GM21717 (cell line): ENCODE measurements around the gene EPGN.
"Not testable (repeated sequence)": the region's sequence is repeated elsewhere in the genome, so short reads cannot be mapped to it uniquely, and the experiment has no call there.

ENCODE experiments used
- ATAC-seq: cut with Tn5 transposase; IDR thresholded peaks from one replicate; pipeline ENCODE4 v1.9.1; 2021; ENCODE audit warnings: mild to moderate bottlenecking, moderate library complexity; ENCODE audit not compliant: unreplicated experiment

Gene EPGN

DNA sequence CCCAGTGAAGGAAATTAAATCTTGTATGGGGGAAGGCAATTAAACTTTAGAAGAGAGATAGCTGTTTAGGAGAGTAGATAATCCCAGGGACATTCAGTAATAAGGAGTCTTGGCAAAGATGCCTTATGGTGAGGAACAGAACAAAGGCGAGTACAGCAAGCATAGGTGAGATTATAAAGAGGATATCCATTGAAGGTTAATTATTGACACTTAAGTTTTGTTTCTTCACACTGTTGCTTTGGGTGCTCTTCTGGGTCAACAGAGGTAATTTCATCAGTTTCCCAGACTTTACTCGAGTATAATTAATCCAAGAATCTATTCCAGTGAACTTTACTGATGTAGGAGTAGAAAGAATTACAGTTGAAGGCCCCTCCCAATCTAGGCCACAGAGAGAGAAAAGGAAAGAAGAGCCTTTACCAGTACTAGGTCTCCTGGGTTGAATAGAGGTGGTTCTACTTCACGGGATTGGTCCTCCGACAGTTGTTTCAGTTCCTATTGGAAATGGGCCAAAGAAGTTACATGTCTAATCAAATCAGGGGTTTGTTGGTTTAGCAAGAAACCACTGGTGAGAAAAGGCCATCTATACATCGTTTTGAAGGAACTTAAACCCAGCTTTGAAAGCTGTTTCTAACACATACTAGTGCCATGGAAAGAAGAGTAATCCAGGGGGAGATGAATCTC is 27.2 kb downstream of the EPGN start:
- peak; percentile 56 for ATAC-seq

DNA sequence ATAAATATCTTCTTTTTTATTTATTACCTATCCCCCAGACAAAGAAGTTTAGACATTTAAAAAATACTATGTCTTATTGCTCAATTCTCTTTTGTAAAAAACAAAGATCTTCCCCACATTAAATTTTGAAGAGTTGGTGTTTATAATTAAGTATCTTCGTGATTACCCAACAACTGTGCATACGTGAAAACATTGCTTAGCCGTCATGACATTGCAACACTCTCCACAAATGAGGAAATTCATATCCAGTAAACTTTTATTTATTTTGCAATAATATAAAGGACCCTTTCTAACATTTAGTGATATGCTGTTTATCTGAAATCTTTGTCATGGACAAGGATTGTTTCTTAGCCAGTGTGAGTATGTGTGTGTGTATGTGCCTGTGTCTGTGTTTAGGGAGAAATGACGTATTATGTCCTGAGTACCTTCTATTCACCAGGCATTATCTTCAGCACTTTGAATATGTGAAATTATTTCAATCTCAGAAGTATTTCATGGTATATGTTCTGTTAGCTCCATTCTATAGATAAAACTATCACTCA is 30.6 kb downstream of the EPGN start:
- no peak for ATAC-seq

- no peak for ATAC-seq
These were observed 31.2 kb downstream of the EPGN start for GRCh38 chr4:74339501-74339900.

GRCh38 chr4:74340421-74340820 is 32.2 kb downstream of the EPGN start:
- not testable (repeated sequence) for ATAC-seq

DNA sequence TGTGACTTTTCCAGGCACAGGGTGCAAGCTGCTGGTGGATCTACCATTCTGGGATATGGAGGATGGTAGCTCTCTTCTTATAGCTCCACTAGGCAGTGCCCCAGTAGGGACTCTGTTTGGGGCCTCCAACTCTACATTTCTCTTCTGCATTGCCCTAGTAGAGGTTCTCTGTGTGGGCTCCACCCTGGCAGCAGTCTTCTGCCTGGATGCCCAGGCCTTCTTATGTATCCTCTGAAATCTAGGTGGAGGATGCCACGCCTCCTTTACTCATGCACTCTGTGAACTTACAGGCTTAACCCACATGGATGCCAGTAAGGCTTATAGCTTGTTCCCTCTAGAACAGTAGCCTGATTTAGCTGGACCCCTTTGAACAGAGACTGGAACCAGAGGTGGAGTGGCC is 35.8 kb downstream of the EPGN start:
- ATAC-seq = no peak

- ATAC-seq = no peak
These were observed 45.6 kb downstream of the EPGN start for GRCh38 chr4:74353858-74354257.

DNA sequence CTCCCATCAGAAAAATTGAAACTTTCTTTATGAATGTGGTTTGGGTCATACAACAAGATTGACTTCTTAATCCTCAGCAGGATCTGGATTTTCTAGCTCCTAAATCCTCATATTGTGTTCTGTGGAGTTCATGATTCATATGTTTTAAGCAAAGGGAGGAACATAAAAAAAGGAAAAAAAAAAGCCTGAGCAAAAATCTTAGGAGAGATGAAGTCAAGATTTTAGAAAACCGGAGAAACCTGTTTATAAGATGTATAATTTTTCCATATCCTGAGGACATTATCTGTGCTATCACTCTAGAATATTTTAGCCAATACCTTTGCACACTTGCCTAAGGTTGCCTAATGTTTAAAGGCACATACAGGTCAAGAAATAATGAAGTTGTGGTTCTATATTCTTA is 49.7 kb downstream of the EPGN start:
- ATAC-seq = no peak

DNA sequence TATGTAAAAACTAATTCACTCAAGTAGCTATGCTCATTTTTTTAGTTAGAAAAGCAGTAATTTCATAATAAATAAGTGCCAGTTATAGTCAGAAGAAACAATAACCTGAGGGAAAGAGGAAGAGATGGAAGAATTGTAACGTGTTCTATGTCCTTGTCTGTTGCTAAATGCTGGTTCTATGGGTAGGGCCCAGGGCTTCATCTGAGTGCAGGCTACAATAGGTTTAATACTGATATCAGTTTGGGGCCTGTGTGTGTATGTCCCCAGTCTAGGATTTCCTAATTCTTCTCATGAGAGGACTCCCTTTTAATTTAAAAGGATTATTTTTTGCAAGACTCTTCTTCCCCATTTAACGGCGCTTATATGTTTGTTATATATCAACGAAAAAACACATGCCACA is 53.4 kb downstream of the EPGN start:
- no peak for ATAC-seq

GRCh38 chr4:74362347-74362746 is 54.1 kb downstream of the EPGN start:
- no peak for ATAC-seq

DNA sequence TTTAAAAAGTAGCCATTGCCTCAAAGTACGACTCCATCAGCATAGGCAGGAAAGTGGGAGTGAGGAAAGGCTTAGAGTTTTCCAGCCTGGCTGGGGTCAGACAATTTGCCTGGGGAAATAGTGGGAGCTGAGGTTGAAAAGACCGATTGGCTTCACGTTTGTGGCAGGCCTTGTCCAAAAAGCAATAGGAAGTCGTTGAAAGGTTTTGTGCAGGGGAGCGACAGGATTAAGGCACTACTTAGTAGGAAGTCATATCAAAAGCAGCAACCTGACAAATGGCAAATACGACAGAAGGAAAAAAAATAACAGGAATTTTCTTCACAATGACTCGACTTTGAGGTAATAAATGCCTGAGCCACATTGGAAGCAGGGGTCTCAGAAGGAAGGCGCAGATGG is 56.0 kb downstream of the EPGN start:
- no peak for ATAC-seq

GRCh38 chr4:74364652-74365491 is 56.6 kb downstream of the EPGN start, which contains the start of gene EREG:
Gene EREG, plus strand, starts transcription at chr4:74365145. Its CDS starts 164 bp downstream, at chr4:74365309.
- ATAC-seq = no peak

- ATAC-seq = no peak
These were observed 57.5 kb downstream of the EPGN start for GRCh38 chr4:74365761-74366160.
